ENCODE results near the gene ACKR1.

The ACKR1 gene

GRCh38 chr1:159187647-159188374, 16.9 kb upstream of the ACKR1 start:
- DNase-seq, result no peak

- peak; percentile 76 for DNase-seq
Observed at GRCh38 chr1:159188375-159188788, 16.3 kb upstream of the ACKR1 start.

DNA sequence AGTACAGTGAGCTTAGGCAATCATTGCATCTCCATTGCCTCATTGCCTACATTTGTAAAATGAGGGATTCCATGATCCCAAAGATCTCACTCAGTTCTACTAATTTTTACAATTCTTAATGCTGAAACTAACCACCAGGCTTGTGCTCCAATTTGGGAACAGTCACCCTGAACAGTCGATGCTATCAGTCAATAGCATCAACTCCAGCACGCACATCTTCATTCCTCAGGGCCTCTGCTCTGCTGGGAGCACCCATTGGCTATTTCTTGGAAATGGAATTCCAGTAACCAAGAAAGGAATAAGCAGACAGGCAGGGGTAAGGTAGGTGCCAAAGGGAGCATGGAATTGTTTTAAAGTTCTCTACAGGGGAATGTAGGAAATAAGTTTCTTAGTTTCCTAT, 14.2 kb upstream of the ACKR1 start:
- no peak for DNase-seq

DNA sequence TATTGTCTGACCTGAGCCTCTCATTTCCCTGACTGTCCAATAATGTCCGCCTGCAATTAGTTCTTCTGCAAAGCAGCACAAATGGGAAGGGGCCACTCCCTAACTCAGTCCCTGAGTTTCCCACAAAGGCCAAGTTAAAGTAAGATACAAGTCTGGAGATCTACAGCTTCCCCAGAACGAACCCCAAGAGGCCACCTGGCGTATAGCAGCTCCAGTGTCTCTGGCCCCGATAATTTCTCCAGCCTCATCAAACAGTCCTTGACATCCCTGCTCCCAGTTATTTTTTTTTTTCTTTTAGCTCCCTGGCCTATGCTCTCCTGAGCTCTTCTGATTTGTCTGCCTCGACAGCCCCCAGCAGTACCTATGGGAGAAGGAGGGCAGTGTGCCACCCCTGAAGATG, 8.1 kb upstream of the ACKR1 start:
- no peak for DNase-seq

- peak; percentile 76 for DNase-seq
Observed at GRCh38 chr1:159197561-159198557, 6.8 kb upstream of the ACKR1 start.

DNA sequence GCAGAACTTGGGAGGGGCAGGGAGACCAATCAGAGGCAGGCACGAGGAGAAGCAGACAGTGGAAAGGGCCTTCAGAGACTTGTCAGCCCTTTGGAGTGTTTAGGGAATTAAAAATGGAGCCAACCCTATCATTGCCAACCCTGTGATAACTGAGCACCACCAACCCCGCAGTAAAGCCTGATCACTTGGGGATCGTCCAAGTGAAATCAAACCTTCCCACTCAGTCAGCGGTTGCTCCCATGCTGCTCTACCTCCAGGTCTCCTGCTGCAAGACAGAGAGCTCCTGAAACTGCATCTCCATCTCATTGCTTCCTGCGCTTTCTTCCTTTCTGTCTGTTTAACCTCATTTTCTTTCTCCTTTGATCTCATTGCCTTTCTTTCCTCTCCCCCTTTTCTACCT, 4.8 kb upstream of the ACKR1 start:
- DNase-seq, result no peak

DNA sequence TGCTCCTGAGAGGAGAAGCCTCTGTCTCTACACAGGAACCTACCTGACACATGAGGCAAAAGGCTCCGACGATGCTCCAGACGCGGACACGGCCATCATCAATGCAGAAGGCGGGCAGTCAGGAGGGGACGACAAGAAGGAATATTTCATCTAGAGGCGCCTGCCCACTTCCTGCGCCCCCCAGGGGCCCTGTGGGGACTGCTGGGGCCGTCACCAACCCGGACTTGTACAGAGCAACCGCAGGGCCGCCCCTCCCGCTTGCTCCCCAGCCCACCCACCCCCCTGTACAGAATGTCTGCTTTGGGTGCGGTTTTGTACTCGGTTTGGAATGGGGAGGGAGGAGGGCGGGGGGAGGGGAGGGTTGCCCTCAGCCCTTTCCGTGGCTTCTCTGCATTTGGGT, 3.9 kb upstream of the ACKR1 start:
- no peak for DNase-seq

DNA sequence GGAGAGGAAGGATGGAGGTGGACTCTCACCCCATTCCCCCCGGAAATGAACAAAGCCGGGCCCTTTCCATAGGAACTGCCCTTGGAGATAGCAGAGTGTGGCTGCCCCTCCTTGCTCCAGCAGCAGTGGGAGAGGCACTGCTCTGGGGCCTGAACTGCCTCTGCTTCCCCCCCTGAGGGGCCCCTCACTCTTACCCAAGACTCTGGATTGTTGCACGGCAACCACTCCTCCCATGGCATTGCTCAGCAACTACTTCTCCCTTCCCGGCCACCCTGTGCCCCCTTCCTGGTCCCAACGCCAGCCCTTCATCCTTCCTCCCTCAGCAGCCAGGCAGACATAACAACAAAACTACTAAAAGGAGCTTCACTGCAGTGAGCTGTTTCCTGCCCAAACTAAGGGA, 3.0 kb upstream of the ACKR1 start:
- no peak for DNase-seq

- no peak for DNase-seq
Observed at GRCh38 chr1:159203610-159204009, 1.1 kb upstream of the ACKR1 start.

DNA sequence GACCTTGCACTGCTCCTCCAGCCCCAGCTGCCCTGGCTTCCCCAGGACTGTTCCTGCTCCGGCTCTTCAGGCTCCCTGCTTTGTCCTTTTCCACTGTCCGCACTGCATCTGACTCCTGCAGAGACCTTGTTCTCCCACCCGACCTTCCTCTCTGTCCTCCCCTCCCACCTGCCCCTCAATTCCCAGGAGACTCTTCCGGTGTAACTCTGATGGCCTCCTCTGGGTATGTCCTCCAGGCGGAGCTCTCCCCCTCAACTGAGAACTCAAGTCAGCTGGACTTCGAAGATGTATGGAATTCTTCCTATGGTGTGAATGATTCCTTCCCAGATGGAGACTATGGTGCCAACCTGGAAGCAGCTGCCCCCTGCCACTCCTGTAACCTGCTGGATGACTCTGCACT, 550 bp downstream of the ACKR1 start:
- no peak for DNase-seq

DNA sequence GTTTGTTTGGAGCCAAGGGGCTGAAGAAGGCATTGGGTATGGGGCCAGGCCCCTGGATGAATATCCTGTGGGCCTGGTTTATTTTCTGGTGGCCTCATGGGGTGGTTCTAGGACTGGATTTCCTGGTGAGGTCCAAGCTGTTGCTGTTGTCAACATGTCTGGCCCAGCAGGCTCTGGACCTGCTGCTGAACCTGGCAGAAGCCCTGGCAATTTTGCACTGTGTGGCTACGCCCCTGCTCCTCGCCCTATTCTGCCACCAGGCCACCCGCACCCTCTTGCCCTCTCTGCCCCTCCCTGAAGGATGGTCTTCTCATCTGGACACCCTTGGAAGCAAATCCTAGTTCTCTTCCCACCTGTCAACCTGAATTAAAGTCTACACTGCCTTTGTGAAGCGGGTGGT, 1.4 kb downstream of the ACKR1 start:
- DNase-seq, result no peak

DNA sequence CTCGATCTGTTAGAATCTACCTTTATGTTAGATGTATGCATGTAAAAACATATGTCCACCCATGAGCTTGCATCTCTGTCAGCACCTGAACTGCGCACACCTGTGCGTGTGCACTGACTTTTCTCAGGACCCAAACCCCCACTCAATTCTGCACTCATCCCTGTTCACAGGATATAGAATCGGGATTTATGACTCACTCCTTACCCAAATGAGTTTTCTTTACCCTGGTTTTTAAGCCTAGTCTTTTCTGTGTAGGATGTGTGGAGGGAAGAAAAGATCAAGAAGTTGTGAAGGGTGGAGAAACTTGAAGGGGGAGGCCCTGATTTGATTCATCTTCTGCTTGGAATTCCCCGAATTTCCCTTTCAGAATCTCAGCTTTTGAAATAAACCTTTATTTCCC, 2.4 kb downstream of the ACKR1 start:
- no peak for DNase-seq

DNA sequence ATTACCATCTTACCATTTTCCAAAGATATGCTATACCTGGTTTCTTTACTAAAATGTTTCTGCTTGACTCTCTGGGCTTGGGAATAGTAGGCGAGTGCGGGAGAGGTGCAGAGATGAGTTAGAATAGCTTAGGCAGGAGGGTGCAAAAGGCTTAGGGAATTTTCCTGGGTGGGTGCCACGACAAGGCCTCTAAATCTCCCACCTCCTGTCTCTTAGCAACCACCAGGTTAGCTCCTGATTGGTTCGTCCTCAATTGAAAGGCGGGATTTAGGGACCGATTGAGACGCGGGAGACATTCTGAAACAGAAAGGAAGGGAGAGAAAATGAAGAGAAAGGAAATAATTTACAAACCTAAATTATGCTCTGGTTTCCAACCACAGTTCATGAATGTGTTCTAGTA, 3.1 kb downstream of the ACKR1 start:
- no peak for DNase-seq

DNA sequence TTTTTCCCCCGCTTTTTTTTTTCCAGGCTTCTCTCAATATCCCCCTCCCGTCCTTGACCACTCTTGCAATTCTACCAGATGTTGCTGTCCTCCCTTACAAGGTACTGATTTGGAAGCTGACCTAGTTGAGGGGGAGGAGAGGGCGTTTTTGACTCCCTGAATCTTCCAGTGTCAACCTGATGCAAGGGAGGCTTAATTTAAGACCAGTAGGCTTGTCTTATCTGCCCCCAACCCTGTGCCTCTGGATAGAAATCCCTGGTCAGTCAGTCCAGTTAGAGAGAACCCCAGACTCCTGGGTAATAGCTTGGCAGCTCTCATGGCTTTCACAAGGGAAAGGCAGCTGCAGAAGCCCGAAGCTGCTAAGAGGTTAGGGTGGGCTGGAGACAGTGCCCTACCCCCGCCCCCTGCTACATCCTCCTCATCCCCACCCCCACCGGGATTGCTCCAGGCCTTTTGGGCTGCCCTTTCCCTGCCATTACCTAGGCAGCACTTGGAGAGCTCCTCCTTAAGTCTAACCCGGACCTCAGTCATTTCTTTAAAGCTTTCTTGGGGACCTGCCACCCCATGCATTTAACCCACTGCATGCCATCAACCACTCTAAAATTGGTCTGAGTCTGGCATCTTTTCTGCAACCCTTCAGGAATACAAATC, 3.6 kb downstream of the ACKR1 start:
- DNase-seq, result no peak

GRCh38 chr1:159209061-159209460, 4.4 kb downstream of the ACKR1 start:
- DNase-seq, result no peak

DNA sequence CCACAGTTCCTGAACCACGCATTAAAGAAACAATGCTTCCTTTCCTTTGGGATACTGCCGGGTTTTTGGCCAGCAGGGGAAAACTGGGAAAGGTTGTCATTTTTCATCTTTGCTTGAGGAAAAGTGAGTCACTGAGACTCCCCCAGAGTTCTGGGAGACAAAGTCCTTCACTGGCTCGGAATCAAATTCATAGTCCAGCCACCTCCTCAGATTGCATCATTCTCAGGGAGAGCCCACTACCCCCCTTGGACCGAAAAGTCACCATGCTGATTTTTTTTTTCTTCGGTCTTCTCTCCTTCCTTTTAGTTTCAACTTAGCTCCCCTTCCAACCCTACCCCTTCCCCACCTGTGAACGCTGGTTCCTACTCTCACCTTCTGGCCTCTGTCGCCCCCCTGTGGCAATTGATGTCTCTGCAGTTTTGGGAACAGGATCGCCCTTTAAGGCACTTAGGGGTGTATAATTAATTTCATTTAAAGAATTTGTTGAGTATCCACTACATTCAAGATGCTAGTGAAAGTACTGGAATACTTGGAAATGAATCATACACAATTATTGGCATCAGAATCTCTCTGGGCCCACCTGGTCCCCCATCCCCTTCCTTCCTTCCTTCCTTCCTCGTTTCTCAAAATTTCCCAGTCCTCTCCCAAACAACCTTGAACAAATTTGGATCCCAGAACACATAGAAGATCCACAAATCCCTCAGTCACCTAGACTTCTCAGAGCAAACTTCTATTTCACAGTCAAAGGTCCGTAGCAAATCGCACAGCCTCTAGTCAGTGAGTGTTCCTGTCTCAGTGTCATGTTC, 6.9 kb downstream of the ACKR1 start:
- no peak for DNase-seq

- DNase-seq, result no peak
Observed at GRCh38 chr1:159212596-159212995, 7.9 kb downstream of the ACKR1 start.

- DNase-seq, result peak; percentile 29
Observed at GRCh38 chr1:159214149-159214760, 9.6 kb downstream of the ACKR1 start.

GRCh38 chr1:159218649-159219636, 14.3 kb downstream of the ACKR1 start:
- DNase-seq, result no peak

DNA sequence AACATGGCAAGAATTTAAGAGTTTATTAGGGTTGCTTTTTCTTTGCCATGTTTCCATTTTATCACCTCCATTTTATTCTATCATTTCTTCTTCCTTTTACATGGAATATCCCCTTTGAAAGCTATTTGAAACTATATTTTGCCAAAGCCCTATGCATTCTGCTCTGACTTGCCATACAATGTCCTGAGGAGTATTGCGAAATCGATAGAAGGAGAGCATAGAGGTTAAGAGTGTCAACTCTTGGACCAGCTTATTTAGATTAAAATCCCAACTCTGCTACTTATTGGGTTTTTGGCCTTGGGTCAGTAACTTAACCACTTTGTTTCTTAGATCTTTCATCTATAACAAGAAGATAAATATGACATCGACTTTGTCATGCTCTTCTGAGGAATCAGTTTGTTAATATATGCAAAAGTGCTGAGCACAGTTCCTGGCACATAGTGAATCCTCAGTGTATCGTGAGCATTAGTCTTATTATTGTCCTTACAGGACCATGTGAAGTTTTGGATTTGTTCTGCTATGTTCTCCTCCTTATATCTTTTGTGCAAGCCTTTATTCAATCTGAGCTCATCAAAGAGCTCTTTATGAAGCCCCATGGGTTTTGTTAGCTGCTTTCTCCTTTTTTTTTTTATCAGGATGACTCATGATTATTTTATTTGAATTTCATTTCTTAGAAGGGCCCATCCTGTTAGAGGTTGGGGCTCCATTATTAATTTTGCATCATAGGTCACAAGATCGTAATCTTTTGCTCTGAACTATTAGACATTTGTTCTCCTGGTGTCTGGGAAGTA, 17.6 kb downstream of the ACKR1 start:
- DNase-seq, result no peak

All from femur (tissue), 1 donor.